Thyroid gland (tissue), 4 donors: ENCODE results near the gene CCL17. TPM values are rescaled to one million over a fixed set of nuclear protein-coding genes. Genes with fewer than 3 reads are reported as not detected.

Experiments used
- DNase-seq, 2 donors: peaks; one replicate each; pipeline ENCODE4 v3.0.0-alpha.2; 2019
- H3K27ac ChIP-seq, 3 donors: fragments of 200-600 bp; sonication (generic); 1 replicate in 2 of 3; 2 replicates in 1 of 3; pipeline ENCODE4 v1.5.1; 2016 to 2019; ENCODE audit warnings: mild to moderate bottlenecking in 1 of 3, moderate library complexity in 1 of 3
- H3K27me3 ChIP-seq: fragments of 200-600 bp; sonication (generic); one replicate; pipeline ENCODE4 v1.5.1; 2019
- H3K36me3 ChIP-seq, 2 donors: fragments of 200-600 bp; sonication (generic); one replicate each; pipeline ENCODE4 v1.5.1; 2016 to 2019
- H3K4me1 ChIP-seq, 2 donors: fragments of 200-600 bp; sonication (generic); one replicate each; pipeline ENCODE4 v1.5.1; 2017 to 2019
- H3K4me3 ChIP-seq, 3 donors: fragments of 200-600 bp; sonication (generic); replicated peaks in 1 of 3; 1 replicate in 2 of 3; 2 replicates in 1 of 3; pipeline ENCODE4 v1.5.1; 2016; ENCODE audit warnings: mild to moderate bottlenecking in 1 of 3
- H3K9me3 ChIP-seq: fragments of 200-600 bp; sonication (generic); one replicate; pipeline ENCODE4 v1.5.1; 2017
- CTCF ChIP-seq, 6 experiments: fragments of 200-600 bp in 3 of 6; fragments of 450-650 bp in 3 of 6; sonication (generic) in 3 of 6; IDR thresholded peaks; one replicate each; pipeline ENCODE4 v1.5.1; 2016 to 2019; ENCODE audit warnings: antibody characterized with exemption in 6 of 6, mild to moderate bottlenecking in 2 of 6, inconsistent platforms in 1 of 6, moderate library complexity in 1 of 6
- POLR2A ChIP-seq, 2 donors: fragments of 450-650 bp; IDR thresholded peaks; one replicate each; pipeline ENCODE4 v1.6.1; 2017; ENCODE audit warnings: antibody characterized with exemption in 2 of 2, mild to moderate bottlenecking in 2 of 2, moderate library complexity in 1 of 2
- WGBS, 2 donors: methylation state at CpG; one replicate each; pipeline ENCODE4 v1.1.5; 2017; 5-methylcytosine and 5-hydroxymethylcytosine counted together
- intact Hi-C: fragments of 100-400 bp; cut with DNase I; formaldehyde crosslinking; loops from one replicate; pipeline ENCODE4 v1.15.1; 2023
- total RNA-seq, 4 donors: library from RNA; depleted of rRNA; stranded (reverse); fragments of >200 nt; gene quantifications; one replicate each; pipeline ENCODE4 v1.2.3, GENCODE V29; 2016

CCL17 gene
- total RNA-seq, 4 donors from 2014 or later, result not detected

- no peak for DNase-seq
- 84 to 91% methylated on average over 5 to 6 of the region's 8 CpGs for WGBS, 2 donors
- Histone ChIP-seq H3K27ac (no peak overlapping the region), H3K4me1 (peaks cover 0 to 22% of the 10 kb centered on the region in 2 donors), H3K4me3 (no peak overlapping the region), H3K27me3 (no peaks in the 10 kb centered on the region), H3K9me3 (no peaks in the 10 kb centered on the region), H3K36me3 (peaks cover 0 to 7% of the 10 kb centered on the region in 2 donors)
- intact Hi-C loops, result no loop called here
- TF ChIP-seq CTCF (IDR thresholded peaks at IDR 0.05) (no peak), POLR2A (IDR thresholded peaks at IDR 0.05) (no peak)
These were observed 21.0 kb upstream of the CCL17 start for GRCh38 chr16:57383276-57384247.

GRCh38 chr16:57384248-57385070 is 20.1 kb upstream of the CCL17 start:
- DNase-seq, result no peak
- no peaks in the 10 kb centered on the region for H3K9me3 ChIP-seq
- peaks cover 0 to 22% of the 10 kb centered on the region in 2 donors for H3K4me1 ChIP-seq
- peaks cover 0 to 7% of the 10 kb centered on the region in 2 donors for H3K36me3 ChIP-seq
- 68 to 70% methylated on average over 7 of the region's 11 CpGs for WGBS, 2 donors
- H3K4me3 ChIP-seq, result no peak overlapping the region
- no peaks in the 10 kb centered on the region for H3K27me3 ChIP-seq
- no peak for TF ChIP-seq POLR2A (IDR thresholded peaks at IDR 0.05)
- no peak for TF ChIP-seq CTCF (IDR thresholded peaks at IDR 0.05)
- no peak overlapping the region for H3K27ac ChIP-seq
- intact Hi-C loops, result no loop called here

- Histone ChIP-seq H3K27me3 (no peaks in the 10 kb centered on the region), H3K27ac (no peak overlapping the region), H3K9me3 (no peaks in the 10 kb centered on the region), H3K36me3 (peaks cover 0 to 7% of the 10 kb centered on the region in 2 donors), H3K4me1 (peaks cover 0 to 22% of the 10 kb centered on the region in 2 donors), H3K4me3 (no peak overlapping the region)
- 74 to 76% methylated on average over 5 of the region's 5 CpGs for WGBS, 2 donors
- no peak for TF ChIP-seq POLR2A (IDR thresholded peaks at IDR 0.05)
- no peak for TF ChIP-seq CTCF (IDR thresholded peaks at IDR 0.05)
- intact Hi-C loops, result no loop called here
- DNase-seq, result no peak
These were observed 19.5 kb upstream of the CCL17 start for GRCh38 chr16:57385083-57385482.

- no peak for DNase-seq
- Histone ChIP-seq H3K27me3 (no peaks in the 10 kb centered on the region), H3K36me3 (peaks cover 0 to 7% of the 10 kb centered on the region in 2 donors), H3K4me1 (peaks cover 0 to 16% of the 10 kb centered on the region in 2 donors), H3K9me3 (no peaks in the 10 kb centered on the region), H3K4me3 (no peak overlapping the region), H3K27ac (no peak overlapping the region)
- 66 to 81% methylated on average over 5 of the region's 5 CpGs for WGBS, 2 donors
- TF ChIP-seq POLR2A (IDR thresholded peaks at IDR 0.05) (no peak), CTCF (IDR thresholded peaks at IDR 0.05) (no peak)
- intact Hi-C loops, result no loop called here
These were observed 18.1 kb upstream of the CCL17 start for GRCh38 chr16:57386381-57386951.
